Heart right ventricle (tissue), 16 donors: ENCODE data around the gene ADGRL3. TPM values are rescaled to one million over a fixed set of nuclear protein-coding genes. Genes with fewer than 3 reads are reported as not detected.

Experiments used
- ATAC-seq, 8 donors: fragments of 200-7000 bp; cut with Tn5 transposase; one replicate each; pipeline ENCODE4 v1.9.1; 2020; ENCODE audit warnings: mild to moderate bottlenecking in 8 of 8, moderate library complexity in 8 of 8, moderate number of reproducible peaks in 1 of 8
- DNase-seq, 2 donors: peaks; one replicate each; pipeline ENCODE4 v3.0.0-alpha.2; 2020
- H3K27ac ChIP-seq, 10 donors: fragments of 200-600 bp; sonication (generic) in 2 of 10; one replicate each; pipeline versions ENCODE4 v1.5.0 to v1.8.0; 2020 to 2022; ENCODE audit warnings: mild to moderate bottlenecking in 3 of 10
- H3K27me3 ChIP-seq, 7 donors: fragments of 200-600 bp; one replicate each; pipeline ENCODE4 v1.8.0; 2021 to 2022; ENCODE audit warnings: mild to moderate bottlenecking in 2 of 7
- H3K36me3 ChIP-seq, 9 donors: fragments of 200-600 bp; sonication (generic) in 1 of 9; one replicate each; pipeline versions ENCODE4 v1.5.0 to v1.8.0; 2020 to 2022; ENCODE audit warnings: mild to moderate bottlenecking in 2 of 9
- H3K4me1 ChIP-seq, 9 donors: fragments of 200-600 bp; sonication (generic) in 1 of 9; one replicate each; pipeline versions ENCODE4 v1.5.0 to v1.8.0; 2020 to 2022; ENCODE audit warnings: mild to moderate bottlenecking in 4 of 9
- H3K4me3 ChIP-seq, 10 donors: fragments of 200-600 bp; sonication (generic) in 2 of 10; one replicate each; pipeline versions ENCODE4 v1.5.0 to v1.8.0; 2020 to 2022; ENCODE audit warnings: mild to moderate bottlenecking in 7 of 10, moderate library complexity in 2 of 10
- H3K9me3 ChIP-seq, 11 donors: fragments of 200-600 bp in 10 of 11; sonication (generic) in 2 of 11; one replicate each; pipeline versions ENCODE4 v1.5.0 to v1.8.0; 2013 to 2022; ENCODE audit warnings: mild to moderate bottlenecking in 2 of 11, control low read depth in 1 of 11, moderate library complexity in 1 of 11
- CTCF ChIP-seq, 9 donors: fragments of 200-600 bp; sonication (generic) in 2 of 9; IDR thresholded peaks; one replicate each; pipeline versions ENCODE4 v1.5.0 to v1.8.0; 2021 to 2022; ENCODE audit warnings: antibody characterized with exemption in 9 of 9, mild to moderate bottlenecking in 5 of 9, moderate library complexity in 1 of 9
- WGBS, 2 donors: extraction: QIAGEN DNeasy Blood & Tissue Kit; methylation state at CpG; one replicate each; pipeline ENCODE4 v1.1.7; 2013; ENCODE audit warnings: inconsistent platforms in 1 of 2; 5-methylcytosine and 5-hydroxymethylcytosine counted together
- intact Hi-C, 10 donors: fragments of 100-400 bp; cut with DNase I; formaldehyde crosslinking; loops; one replicate each; pipeline versions ENCODE4 v1.11.1 to v1.14.2; 2022
- polyA plus RNA-seq, 2 donors: library from polyadenylated mRNA; stranded (reverse); fragments of 200-250 nt; gene quantifications; one replicate each; pipeline ENCODE4 v1.2.3, GENCODE V29; 2013
- total RNA-seq, 10 donors: library from RNA; stranded (reverse); fragmentation: NEBNext Ultra II Directional in 3 of 10; extraction: Animal tissue kit (Norgen Biotek cat#: 25700) in 3 of 10; gene quantifications; one replicate each; pipeline versions ENCODE4 v1.2.1 to v1.2.4, GENCODE V29; 2021 to 2023
- donor health status: Arrhythmogenic right ventricular cardiomyopathy.
- donor health status: ischemic (EF 13 %, LVEDD 7.1; RV severe dilation, severe dysfunction).
- donor health status: healthy with polysubstance abuse.
- donor health status: DM: no; HTN: yes; CAD: no.
- donor health status: DM: no; HTN: no; CAD: no.
- donor health status: ischemic (EF 25% LVEDD 6.9; RV normal size, moderate dysfunction).
- donor health status: ischemic (EF 25% LVEDD 5.7; RV mildly dilated, moderate dysfunction).
- donor health status: healthy.
- donor health status: DM: yes; HTN: yes; CAD: no.
- donor health status: Ischemic cardiomyopathy.
- donor health status: ischemic (EF 35%, LVEDD 5.7; RV mildly dilated, moderate dysfunction).
- donor health status: nonischemic (EF 11% LVEDD 7.7; RV severe dilation, severe dysfunction).
- donor health status: DM: yes; HTN: yes; CAD: no.
- donor health status: PGD.
- donor health status: ischemic (EF 29% LVEDD 5.4; RV normal size, mild dysfunction).
- donor health status: nonischemic (EF 23%, LVEDD 6.1; RV moderate dilation, normal function).

The ADGRL3 gene
- total and polyA plus RNA-seq, 12 donors: 0.36 to 20.9 (median 4.6) TPM

- WGBS, 2 donors: 62 to 79% methylated on average over 6 of the region's 6 CpGs
- Histone ChIP-seq H3K27ac (no peak overlapping the region), H3K27me3 (no peaks in the 10 kb centered on the region), H3K9me3 (no peaks in the 10 kb centered on the region), H3K36me3 (no peaks in the 10 kb centered on the region), H3K4me1 (no peaks in the 10 kb centered on the region), H3K4me3 (no peak overlapping the region)
- TF ChIP-seq CTCF (IDR thresholded peaks at IDR 0.05): no peak
- DNase-seq (no peak), ATAC-seq (no peak)
- intact Hi-C loops: no loop called here
Measured at GRCh38 chr4:61860376-61860775, 660.2 kb downstream of the ADGRL3 start.

GRCh38 chr4:61864286-61864685 is 664.2 kb downstream of the ADGRL3 start:
- Histone ChIP-seq H3K27ac (no peak overlapping the region), H3K27me3 (no peaks in the 10 kb centered on the region), H3K4me1 (no peaks in the 10 kb centered on the region), H3K9me3 (no peaks in the 10 kb centered on the region), H3K4me3 (no peak overlapping the region), H3K36me3 (no peaks in the 10 kb centered on the region)
- WGBS, 2 donors: 53% methylated on average over 1 of the region's 1 CpG
- ATAC-seq: no peak
- TF ChIP-seq CTCF (IDR thresholded peaks at IDR 0.05): no peak
- DNase-seq: no peak
- intact Hi-C loops: no loop called here

- H3K27ac ChIP-seq: no peak overlapping the region
- DNase-seq: no peak
- 61 to 85% methylated on average over 4 of the region's 4 CpGs for WGBS, 2 donors
- no peak overlapping the region for H3K4me3 ChIP-seq
- H3K36me3 ChIP-seq: no peaks in the 10 kb centered on the region
- no peaks in the 10 kb centered on the region for H3K4me1 ChIP-seq
- ATAC-seq: no peak
- TF ChIP-seq CTCF (IDR thresholded peaks at IDR 0.05): no peak
- H3K27me3 ChIP-seq: no peaks in the 10 kb centered on the region
- intact Hi-C loops: no loop called here
- H3K9me3 ChIP-seq: peaks cover 0 to 4% (median 0%) of the 10 kb centered on the region in 11 donors
Measured at GRCh38 chr4:61866378-61867030, 666.4 kb downstream of the ADGRL3 start.

GRCh38 chr4:61872983-61873382 is 672.9 kb downstream of the ADGRL3 start:
- Histone ChIP-seq H3K9me3 (peaks cover 0 to 5% (median 0%) of the 10 kb centered on the region in 11 donors), H3K4me3 (no peak overlapping the region), H3K36me3 (no peaks in the 10 kb centered on the region), H3K27ac (no peak overlapping the region), H3K27me3 (no peaks in the 10 kb centered on the region), H3K4me1 (no peaks in the 10 kb centered on the region)
- no peak for TF ChIP-seq CTCF (IDR thresholded peaks at IDR 0.05)
- WGBS, 2 donors: 75 to 79% methylated on average over 3 of the region's 3 CpGs
- intact Hi-C loops: no loop called here
- ATAC-seq: no peak
- DNase-seq: no peak
